ENCODE data around the gene GRB10.

- TF ChIP-seq POLR2A (IDR thresholded peaks at IDR 0.05): no peak
- TF ChIP-seq, protein P1, sequence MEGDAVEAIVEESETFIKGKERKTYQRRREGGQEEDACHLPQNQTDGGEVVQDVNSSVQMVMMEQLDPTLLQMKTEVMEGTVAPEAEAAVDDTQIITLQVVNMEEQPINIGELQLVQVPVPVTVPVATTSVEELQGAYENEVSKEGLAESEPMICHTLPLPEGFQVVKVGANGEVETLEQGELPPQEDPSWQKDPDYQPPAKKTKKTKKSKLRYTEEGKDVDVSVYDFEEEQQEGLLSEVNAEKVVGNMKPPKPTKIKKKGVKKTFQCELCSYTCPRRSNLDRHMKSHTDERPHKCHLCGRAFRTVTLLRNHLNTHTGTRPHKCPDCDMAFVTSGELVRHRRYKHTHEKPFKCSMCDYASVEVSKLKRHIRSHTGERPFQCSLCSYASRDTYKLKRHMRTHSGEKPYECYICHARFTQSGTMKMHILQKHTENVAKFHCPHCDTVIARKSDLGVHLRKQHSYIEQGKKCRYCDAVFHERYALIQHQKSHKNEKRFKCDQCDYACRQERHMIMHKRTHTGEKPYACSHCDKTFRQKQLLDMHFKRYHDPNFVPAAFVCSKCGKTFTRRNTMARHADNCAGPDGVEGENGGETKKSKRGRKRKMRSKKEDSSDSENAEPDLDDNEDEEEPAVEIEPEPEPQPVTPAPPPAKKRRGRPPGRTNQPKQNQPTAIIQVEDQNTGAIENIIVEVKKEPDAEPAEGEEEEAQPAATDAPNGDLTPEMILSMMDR (IDR thresholded peaks at IDR 0.05): no peak
Observed at GRCh38 chr7:50745835-50746234, 36.9 kb downstream of the GRB10 start.

Data from breast epithelium (tissue), 3 donors.